Esophagus muscularis mucosa (tissue), 4 donors: Measurements from ENCODE around the gene CABCOCO1. TPM values are rescaled to one million over a fixed set of nuclear protein-coding genes. Genes with fewer than 3 reads are reported as not detected.

Experiments used
- DNase-seq: peaks from one replicate; pipeline ENCODE4 v3.0.0-alpha.2; 2017; ENCODE audit errors: extremely low spot score
- H3K27ac ChIP-seq, 4 donors: fragments of 200-600 bp; sonication (generic); replicated peaks in 1 of 4; 1 replicate in 3 of 4; 2 replicates in 1 of 4; pipeline ENCODE4 v1.5.1; 2016 to 2019; ENCODE audit warnings: mild to moderate bottlenecking in 1 of 4
- H3K27me3 ChIP-seq, 4 donors: fragments of 200-600 bp; sonication (generic); one replicate each; pipeline versions ENCODE4 v1.5.1 to v1.6.0; 2016 to 2019
- H3K36me3 ChIP-seq, 4 donors: fragments of 200-600 bp; sonication (generic); one replicate each; pipeline ENCODE4 v1.5.1; 2016 to 2019
- H3K4me1 ChIP-seq, 4 donors: fragments of 200-600 bp; sonication (generic); one replicate each; pipeline ENCODE4 v1.5.1; 2016 to 2019
- H3K4me3 ChIP-seq, 4 donors: fragments of 200-600 bp; sonication (generic); 1 replicate in 2 of 4; 2 replicates in 2 of 4; pipeline ENCODE4 v1.5.1; 2016 to 2019; ENCODE audit warnings: mild to moderate bottlenecking in 4 of 4, moderate library complexity in 1 of 4
- H3K9me3 ChIP-seq, 4 donors: fragments of 200-600 bp; sonication (generic); 1 replicate in 3 of 4; 2 replicates in 1 of 4; pipeline ENCODE4 v1.5.1; 2016 to 2019
- EP300 ChIP-seq: sonication (generic); formaldehyde crosslinking; IDR thresholded peaks from one replicate; pipeline ENCODE4 v1.6.1; 2017; ENCODE audit warnings: antibody characterized with exemption
- POLR2A ChIP-seq: fragments of 450-650 bp; IDR thresholded peaks from one replicate; pipeline ENCODE4 v1.6.1; 2017; ENCODE audit warnings: antibody characterized with exemption, moderate library complexity, mild to moderate bottlenecking, low read depth
- POLR2AphosphoS5 ChIP-seq, 2 donors: sonication (generic); formaldehyde crosslinking; IDR thresholded peaks; one replicate each; pipeline ENCODE4 v1.6.1; 2017; ENCODE audit warnings: antibody characterized with exemption in 2 of 2
- WGBS: methylation state at CpG from one replicate; pipeline ENCODE4 v1.1.5; 2018; 5-methylcytosine and 5-hydroxymethylcytosine counted together
- intact Hi-C: fragments of 100-400 bp; cut with DNase I; formaldehyde crosslinking; loops from one replicate; pipeline ENCODE4 v1.15.1; 2023
- total RNA-seq, 4 donors: library from RNA; depleted of rRNA; stranded (reverse); fragments of >200 nt; gene quantifications; one replicate each; pipeline versions ENCODE4 v1.1.0 to v1.2.1, GENCODE V29; 2016
- TF ChIP-seq, protein P1 (sequence below), 3 experiments: fragments of 200-600 bp in 2 of 3; fragments of 450-650 bp in 1 of 3; sonication (generic) in 2 of 3; IDR thresholded peaks; one replicate each; pipeline ENCODE4 v1.5.1; 2017 to 2019; ENCODE audit warnings: antibody characterized with exemption in 3 of 3, mild to moderate bottlenecking in 2 of 3, moderate library complexity in 1 of 3

The CABCOCO1 gene
- total RNA-seq, 4 donors from 2014 or later, result 0.83 to 2.7 (median 1.8) TPM

DNA sequence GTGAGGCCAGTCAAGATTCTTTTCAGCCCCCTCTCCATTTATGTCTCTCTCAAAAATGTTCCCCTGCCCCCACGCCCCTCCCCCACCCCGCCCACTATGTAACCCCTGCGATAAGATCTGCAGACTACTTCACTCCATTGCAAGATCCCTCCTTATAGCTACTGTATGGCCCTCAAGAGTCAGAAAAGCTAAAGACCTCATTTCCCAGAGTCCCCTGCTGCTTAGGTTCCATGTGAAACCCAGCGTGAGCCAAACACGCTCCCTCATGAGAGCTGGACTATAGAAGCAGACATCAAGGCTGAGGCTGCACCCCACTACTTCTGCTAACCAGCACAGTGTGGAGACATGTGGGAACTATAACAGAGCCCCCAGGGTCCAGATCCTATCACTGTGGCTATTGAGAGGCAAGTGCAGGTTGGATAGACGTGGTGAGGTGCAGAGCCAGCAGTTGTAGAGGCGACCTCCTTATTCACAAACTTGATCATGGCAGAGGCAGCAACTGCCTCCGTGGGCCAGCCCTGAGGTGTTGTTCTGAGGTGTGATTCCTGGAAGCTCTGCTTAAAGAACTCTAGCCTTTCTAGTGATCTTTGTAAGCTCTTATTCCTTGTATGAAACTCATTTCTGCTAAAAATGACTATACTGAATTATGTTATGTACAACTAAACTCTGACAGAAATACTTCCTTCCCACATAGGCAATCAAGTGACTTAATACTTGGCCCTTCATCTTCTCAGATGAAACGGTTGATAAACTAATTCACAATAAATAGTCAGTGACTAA, 121.8 kb downstream of the CABCOCO1 start:
- peak; percentile 79 for DNase-seq
- H3K9me3 ChIP-seq, result no peaks in the 10 kb centered on the region
- intact Hi-C loops, result no loop called here
- TF ChIP-seq POLR2A, result no peak
- TF ChIP-seq, protein P1, sequence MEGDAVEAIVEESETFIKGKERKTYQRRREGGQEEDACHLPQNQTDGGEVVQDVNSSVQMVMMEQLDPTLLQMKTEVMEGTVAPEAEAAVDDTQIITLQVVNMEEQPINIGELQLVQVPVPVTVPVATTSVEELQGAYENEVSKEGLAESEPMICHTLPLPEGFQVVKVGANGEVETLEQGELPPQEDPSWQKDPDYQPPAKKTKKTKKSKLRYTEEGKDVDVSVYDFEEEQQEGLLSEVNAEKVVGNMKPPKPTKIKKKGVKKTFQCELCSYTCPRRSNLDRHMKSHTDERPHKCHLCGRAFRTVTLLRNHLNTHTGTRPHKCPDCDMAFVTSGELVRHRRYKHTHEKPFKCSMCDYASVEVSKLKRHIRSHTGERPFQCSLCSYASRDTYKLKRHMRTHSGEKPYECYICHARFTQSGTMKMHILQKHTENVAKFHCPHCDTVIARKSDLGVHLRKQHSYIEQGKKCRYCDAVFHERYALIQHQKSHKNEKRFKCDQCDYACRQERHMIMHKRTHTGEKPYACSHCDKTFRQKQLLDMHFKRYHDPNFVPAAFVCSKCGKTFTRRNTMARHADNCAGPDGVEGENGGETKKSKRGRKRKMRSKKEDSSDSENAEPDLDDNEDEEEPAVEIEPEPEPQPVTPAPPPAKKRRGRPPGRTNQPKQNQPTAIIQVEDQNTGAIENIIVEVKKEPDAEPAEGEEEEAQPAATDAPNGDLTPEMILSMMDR (IDR thresholded peaks at IDR 0.05), result no peak
- no peak for TF ChIP-seq EP300
- no peak for TF ChIP-seq POLR2AphosphoS5 (IDR thresholded peaks at IDR 0.05)
- no peak overlapping the region for H3K4me3 ChIP-seq
- H3K27me3 ChIP-seq, result no peaks in the 10 kb centered on the region
- peaks cover 4 to 39% (median 32%) of the 10 kb centered on the region in 4 donors for H3K4me1 ChIP-seq
- no peak overlapping the region for H3K27ac ChIP-seq
- H3K36me3 ChIP-seq, result no peaks in the 10 kb centered on the region
- WGBS, result 75% methylated on average over 8 of the region's 9 CpGs

DNA sequence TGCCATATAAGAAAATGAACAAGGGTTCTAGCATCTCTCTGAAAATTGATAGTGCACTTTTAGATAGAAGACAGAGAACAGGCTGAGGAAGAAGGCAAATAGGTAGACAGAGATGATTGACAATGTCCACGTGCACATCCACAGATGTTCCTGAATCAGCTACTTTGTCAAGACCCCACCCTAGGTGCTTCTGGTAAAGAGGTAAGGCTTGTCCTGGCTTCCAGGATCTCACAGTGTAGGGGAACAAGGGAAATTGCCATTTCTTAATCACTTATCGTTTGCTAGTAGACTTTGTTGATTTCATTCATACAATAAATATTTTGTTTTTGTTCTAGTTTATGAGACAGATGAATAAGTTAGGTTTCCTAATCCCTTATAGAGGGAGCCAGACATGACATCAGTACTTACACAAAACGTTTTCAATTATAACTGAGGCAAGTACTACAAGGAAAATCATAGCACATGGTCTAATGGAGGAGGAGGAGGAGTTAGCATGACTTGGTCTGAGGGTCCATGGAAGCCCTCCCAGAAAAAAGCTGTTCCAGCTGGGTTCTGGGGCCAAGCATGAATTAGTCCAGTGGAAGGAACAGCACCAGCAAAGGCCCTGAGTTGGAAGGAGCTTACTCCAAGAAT, 122.9 kb downstream of the CABCOCO1 start:
- intact Hi-C loops, result no loop called here

DNA sequence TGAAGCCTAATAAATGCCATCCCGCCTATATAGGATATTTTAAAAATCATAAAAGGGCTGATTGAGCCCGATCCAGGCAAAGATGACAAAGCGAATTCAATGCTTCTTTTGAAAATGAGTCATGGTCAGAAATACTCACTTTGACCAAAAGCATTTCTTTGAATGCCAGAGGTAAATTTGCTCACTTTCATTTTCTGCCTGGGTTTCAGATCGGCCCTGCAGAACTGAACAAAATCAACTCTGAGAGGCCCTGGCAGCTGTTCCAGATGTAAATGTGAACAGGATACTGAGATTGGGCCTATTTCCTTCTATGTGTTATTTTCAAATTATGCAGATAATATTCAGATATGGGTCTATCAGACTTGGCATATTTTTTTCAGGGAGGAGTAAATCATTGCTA, 124.0 kb downstream of the CABCOCO1 start:
- Histone ChIP-seq H3K9me3 (no peaks in the 10 kb centered on the region), H3K4me3 (peak overlapping the region in 3 of 4 donors; percentile 2 to 17 (median 15)), H3K36me3 (no peaks in the 10 kb centered on the region), H3K27ac (peak overlapping the region; percentile 51 to 66 (median 55)), H3K4me1 (peaks cover 4 to 45% (median 37%) of the 10 kb centered on the region in 4 donors), H3K27me3 (no peaks in the 10 kb centered on the region)
- TF ChIP-seq POLR2A (no peak), EP300 (no peak), POLR2AphosphoS5 (IDR thresholded peaks at IDR 0.05) (no peak)
- TF ChIP-seq, protein P1 (IDR thresholded peaks at IDR 0.05), result no peak
- intact Hi-C loops, result no loop called here
- DNase-seq, result no peak
- WGBS, result 27% methylated on average over 4 of the region's 4 CpGs

More for the DNA sequence above, 122.9 kb downstream of the CABCOCO1 start:
- H3K9me3 ChIP-seq, result no peaks in the 10 kb centered on the region
- WGBS, result 80% methylated on average over 3 of the region's 3 CpGs
- TF ChIP-seq, protein P1 (IDR thresholded peaks at IDR 0.05), result no peak
- TF ChIP-seq EP300 (no peak), POLR2A (no peak), POLR2AphosphoS5 (IDR thresholded peaks at IDR 0.05) (no peak)
- no peaks in the 10 kb centered on the region for H3K27me3 ChIP-seq
- H3K4me3 ChIP-seq, result no peak overlapping the region
- no peaks in the 10 kb centered on the region for H3K36me3 ChIP-seq
- H3K27ac ChIP-seq, result peak overlapping the region in 2 of 4 donors; percentile 51 to 53
- peak; percentile 45 for DNase-seq
- peaks cover 4 to 34% (median 26%) of the 10 kb centered on the region in 4 donors for H3K4me1 ChIP-seq

DNA sequence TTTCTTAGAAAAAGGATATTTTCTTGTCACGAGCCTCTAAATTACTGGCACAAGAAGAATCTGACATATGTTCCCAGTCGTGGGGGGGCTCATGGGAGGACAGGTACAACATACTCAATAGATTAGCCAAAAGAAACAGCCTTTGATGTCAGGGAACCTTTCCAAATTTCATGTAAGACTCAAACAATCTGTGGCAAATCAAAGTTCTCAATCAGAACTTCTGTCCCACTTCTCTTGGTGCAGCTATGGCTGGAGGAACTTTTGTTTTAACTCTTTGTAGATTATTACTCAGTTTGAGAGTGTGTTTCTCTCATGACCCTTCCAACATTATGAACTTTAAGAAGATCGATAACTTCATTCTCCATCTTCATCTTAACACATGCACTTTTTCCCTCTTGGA, 124.4 kb downstream of the CABCOCO1 start:
- TF ChIP-seq, protein P1 (IDR thresholded peaks at IDR 0.05), result no peak
- no peak for TF ChIP-seq POLR2A
- no peak for TF ChIP-seq EP300
- no peak for TF ChIP-seq POLR2AphosphoS5 (IDR thresholded peaks at IDR 0.05)
- no peaks in the 10 kb centered on the region for H3K36me3 ChIP-seq
- no peaks in the 10 kb centered on the region for H3K9me3 ChIP-seq
- intact Hi-C loops, result no loop called here
- WGBS, result 43% methylated on average over 3 of the region's 3 CpGs
- H3K27me3 ChIP-seq, result no peaks in the 10 kb centered on the region
- peak overlapping the region; percentile 51 to 66 (median 55) for H3K27ac ChIP-seq
- H3K4me1 ChIP-seq, result peaks cover 4 to 50% (median 41%) of the 10 kb centered on the region in 4 donors
- no peak for DNase-seq
- H3K4me3 ChIP-seq, result peak overlapping the region in 1 of 4 donors; percentile 15
